Measurements from ENCODE around the gene TNIK.
"Not testable (repeated sequence)": the region's sequence is repeated elsewhere in the genome, so short reads cannot be mapped to it uniquely, and the experiment has no call there.

Gene TNIK

GRCh38 chr3:171387062-171387461, 73.1 kb downstream of the TNIK start:
- no peak for DNase-seq (ENCODE audit: low spot score)
- no peak for FAIRE-seq

DNA sequence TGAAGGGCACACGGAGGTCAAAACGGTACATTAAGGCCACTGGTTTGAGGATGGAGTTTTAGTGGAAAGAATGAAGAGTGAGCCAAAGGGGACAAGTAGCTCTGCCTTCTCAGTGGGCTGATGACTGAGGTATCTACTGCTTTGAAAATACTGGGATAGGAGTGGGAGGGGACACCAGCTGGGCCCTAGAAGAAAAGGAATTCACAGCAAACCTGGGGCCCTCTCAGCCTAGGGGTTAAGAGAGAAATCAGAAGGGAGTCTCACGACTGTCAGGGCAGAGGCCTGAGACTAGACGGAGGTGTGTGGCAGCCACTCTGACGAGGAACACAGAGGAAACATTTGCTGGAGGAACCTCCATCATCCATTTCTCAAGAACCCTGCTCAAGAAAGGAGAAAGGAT, 75.1 kb downstream of the TNIK start:
- no peak for FAIRE-seq
- no peak for DNase-seq (ENCODE audit: low spot score)

- DNase-seq (ENCODE audit: low spot score) (no peak), FAIRE-seq (no peak)
Observed at GRCh38 chr3:171384101-171384891, 75.9 kb downstream of the TNIK start.

DNA sequence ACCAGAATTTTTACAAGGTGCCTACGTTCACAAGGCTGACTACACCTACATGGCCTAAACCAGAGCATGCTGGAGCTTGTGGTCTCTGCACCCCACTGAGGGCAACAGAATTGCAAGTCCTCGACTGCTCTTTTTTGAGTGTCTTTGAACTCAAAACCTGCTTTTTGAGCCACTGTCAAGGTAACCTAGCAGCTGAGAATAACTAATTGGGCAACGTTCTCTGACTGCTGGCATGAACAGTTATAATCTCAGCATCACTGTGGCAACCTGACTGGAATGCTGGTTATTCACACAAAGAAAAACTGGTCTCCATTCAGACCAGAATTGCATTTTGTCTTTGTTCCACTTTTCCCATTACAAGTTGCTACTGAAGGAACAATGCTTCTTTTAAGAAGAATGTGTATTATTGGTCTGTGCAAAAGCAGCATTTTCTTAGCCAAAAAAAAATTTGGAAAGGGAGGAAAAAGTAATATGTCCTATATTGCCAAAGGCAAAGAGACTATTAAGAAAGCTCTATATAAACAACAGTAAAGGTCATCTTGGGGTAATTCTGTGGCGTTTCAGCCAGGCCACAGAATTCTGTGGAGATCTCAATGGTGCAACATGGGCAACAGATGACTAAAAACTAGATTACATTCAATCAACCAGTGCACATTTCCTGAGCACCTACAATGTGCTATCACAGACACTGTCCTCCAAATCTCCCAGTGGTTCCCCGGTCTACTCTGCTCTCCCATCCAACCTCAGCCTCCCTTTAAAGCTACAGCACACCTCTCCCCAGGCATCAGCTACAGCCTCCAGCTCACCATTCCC, 76.8 kb downstream of the TNIK start:
- DNase-seq (ENCODE audit: low spot score): no peak

GRCh38 chr3:171382347-171382746, 77.9 kb downstream of the TNIK start:
- not testable (repeated sequence) for DNase-seq (ENCODE audit: low spot score); FAIRE-seq

More for the DNA sequence above, 76.8 kb downstream of the TNIK start:
- no peak for FAIRE-seq

DNA sequence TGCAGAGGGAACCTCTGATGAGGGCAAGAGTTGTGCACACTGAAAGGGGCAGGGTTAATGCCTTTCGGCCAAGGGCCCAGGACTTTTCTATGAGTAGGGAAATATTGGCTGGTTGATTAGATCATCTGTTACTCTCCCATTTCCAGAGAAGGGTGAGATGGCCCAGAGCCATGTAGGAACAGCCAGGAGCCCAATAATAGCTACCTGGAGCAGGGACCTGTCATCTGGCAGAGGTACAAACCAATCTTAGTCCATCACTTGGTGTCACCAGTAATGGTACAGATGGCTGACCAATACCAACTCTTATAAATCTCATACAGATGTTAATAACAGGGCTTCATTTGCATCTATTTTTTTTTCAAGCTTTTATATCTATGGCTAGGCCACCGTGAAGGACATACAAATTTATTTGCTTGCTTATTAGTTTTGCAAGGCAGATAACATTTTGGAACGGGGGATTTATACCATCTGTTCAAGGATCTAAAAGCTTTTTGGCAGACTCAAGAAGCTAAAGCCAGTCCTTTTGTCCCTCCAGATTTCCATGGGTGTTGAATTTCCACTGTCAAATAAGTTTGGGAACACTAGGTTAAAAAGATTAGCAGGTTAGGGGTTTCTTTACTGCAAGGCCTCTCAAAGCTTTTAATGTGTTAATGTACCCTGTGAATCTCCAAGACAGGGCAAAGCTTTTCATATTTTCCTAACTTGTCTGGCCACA, 79.3 kb downstream of the TNIK start:
- DNase-seq (ENCODE audit: low spot score) (no peak), FAIRE-seq (no peak)

DNA sequence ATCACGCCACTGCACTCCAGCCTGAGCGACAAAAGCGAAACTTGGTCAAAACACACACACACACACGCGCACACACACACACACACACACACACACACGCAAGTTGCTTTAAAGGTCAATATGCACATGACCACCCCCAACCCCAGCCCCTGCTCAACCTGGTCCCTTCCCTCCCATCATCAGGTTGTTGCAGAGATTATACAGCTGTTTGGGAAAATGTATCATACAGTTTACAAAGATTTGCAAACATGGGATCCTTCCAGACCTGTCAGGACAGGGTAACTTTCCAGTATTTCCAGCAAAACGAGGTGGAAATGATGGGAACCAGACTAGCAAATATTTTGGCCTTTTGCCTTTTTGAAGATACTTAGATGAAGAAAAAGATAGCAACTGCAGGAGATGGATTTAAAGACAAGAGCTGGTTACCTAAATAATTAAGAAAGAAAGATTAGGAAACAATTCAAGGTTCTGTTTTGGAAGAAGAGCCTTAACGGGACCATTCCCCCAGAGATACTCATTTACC, 80.2 kb downstream of the TNIK start:
- FAIRE-seq: no peak
- no peak for DNase-seq (ENCODE audit: low spot score)

GRCh38 chr3:171379281-171379680, 80.9 kb downstream of the TNIK start:
- FAIRE-seq (no peak), DNase-seq (ENCODE audit: low spot score) (peak; percentile 51)

- FAIRE-seq: no peak
Observed at GRCh38 chr3:171378586-171378985, 81.6 kb downstream of the TNIK start.

GRCh38 chr3:171377859-171378258, 82.3 kb downstream of the TNIK start:
- FAIRE-seq (no peak), DNase-seq (ENCODE audit: low spot score) (no peak)

More at GRCh38 chr3:171378586-171378985, 81.6 kb downstream of the TNIK start:
- DNase-seq (ENCODE audit: low spot score): no peak

- FAIRE-seq: no peak
- no peak for DNase-seq (ENCODE audit: low spot score)
Observed at GRCh38 chr3:171376596-171376947, 83.6 kb downstream of the TNIK start.

DNA sequence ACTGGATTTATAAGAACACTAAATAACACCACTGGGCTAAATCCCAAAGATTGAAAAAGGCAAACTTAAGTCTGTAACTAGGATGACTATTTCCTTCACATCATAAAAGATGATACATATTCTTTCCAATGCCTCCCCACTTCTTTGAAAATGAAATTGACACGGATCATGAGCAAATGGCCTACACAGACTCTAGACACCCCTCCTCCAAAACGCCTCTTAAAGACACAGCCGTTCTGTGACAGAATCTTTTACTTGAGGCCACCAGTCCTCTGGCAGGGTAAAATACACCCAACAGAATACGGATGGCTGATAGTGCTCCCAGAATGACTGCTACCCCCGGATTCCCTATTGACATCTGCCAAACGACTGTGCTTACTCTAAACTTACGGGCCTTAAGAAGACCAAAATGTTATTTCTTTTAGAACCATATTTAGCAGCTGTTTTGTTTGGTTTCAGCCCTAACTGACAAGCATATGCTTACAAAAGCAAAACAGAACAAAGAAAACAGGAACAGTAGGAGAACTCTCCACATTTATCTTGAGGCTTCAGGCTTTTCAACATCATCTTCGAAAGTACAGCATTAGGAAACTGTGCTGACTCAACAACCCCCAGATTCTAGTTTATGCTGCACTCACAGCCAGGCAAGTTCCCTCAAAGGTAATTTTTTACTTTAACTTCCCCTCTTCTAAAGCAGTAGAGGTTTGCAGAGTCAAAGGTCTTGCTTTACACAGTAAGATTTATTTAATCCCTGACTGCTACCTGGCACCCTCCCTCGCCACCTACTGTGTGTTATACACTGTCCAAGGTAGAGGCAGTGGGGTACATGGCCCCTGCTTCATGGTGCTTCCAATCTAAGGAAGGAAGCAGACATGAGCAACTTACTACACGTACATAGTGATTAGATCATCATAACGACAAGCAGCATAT, 84.3 kb downstream of the TNIK start:
- peak; percentile 55 for DNase-seq (ENCODE audit: low spot score)
- peak; percentile 83 for FAIRE-seq

- DNase-seq (ENCODE audit: low spot score) (peak; percentile 85), FAIRE-seq (peak; percentile 85)
Observed at GRCh38 chr3:171374661-171375285, 85.4 kb downstream of the TNIK start.

- DNase-seq (ENCODE audit: low spot score) (peak; percentile 36), FAIRE-seq (no peak)
Observed at GRCh38 chr3:171374260-171374659, 85.9 kb downstream of the TNIK start.

- no peak for FAIRE-seq
- no peak for DNase-seq (ENCODE audit: low spot score)
Observed at GRCh38 chr3:171373711-171374110, 86.5 kb downstream of the TNIK start.

GRCh38 chr3:171372694-171373093, 87.5 kb downstream of the TNIK start:
- DNase-seq (ENCODE audit: low spot score): no peak
- no peak for FAIRE-seq

DNA sequence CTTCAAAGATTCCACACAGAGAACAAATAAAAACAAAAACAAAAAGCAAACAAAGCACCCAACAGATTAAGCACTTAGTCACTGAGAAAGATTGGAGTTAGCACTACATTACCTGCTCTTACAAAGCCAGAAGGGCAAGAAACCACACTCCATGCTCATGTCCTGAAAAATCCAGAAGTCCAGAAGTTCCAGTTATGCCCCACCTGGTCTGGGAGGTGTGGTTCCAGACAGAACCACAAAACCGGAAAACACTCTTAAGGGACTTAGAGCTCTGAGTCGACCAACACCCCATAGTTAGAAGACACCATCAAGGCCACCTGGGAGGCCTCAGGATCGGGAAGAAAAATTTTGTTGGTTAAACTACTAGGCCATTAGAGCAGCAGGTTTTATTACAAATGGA, 88.9 kb downstream of the TNIK start:
- DNase-seq (ENCODE audit: low spot score) (no peak), FAIRE-seq (no peak)

DNA sequence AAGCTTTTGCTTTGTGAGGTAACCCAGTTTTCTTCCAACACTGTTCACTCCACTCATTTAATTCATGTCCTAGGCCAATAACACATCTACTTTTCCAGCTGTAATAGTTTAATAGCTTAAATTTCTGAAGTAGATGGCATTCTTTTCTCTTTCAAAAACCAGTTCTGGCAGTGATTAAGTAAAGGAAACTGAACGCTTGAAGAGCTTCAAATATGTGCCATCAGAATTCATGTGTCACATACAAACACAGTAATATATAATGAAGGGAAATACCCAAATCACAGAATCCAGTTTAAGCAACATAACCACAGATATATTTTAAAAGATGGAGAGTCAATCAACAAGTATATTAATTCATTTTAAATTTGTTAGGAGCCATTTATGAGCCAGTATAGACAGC, 91.0 kb downstream of the TNIK start:
- DNase-seq (ENCODE audit: low spot score) (no peak), FAIRE-seq (no peak)

DNA sequence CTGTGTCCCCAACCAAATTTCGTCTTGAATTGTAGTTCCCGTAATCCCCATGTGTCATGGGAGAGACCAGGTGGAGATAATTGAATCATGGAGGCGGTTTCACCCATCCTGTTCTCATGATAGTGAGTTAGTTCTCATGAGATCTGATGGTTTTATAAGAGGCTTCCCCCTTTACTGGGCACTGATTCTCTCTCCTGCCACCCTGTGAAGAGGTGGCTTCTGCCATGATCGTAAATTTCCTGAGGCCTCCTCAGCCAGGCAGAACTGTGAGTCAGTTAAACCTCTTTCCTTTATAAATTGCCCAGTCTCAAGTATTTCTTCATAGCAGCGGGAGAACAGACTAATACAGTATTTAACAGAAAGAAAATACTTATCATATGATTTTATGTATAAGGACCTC, 93.5 kb downstream of the TNIK start:
- not testable (repeated sequence) for DNase-seq (ENCODE audit: low spot score)
- peak; percentile 69 for FAIRE-seq

DNA sequence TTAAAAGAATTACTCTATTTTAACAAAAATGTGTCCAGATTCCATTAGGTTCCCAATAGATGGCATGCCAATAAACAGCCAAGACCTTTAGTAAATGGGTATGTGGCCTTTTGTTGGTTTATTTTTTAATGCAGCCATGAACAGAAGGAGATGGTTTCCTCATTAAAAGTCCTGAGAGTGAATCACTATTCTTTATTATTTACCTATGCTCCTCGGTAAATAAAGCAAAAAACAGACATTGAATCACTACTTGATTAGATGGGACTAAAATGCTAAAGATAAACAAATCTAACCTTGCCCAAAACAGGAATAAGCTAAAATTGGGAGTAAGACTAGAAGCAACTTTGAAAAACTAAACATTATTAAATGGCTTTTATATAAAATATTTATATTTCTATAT, 94.2 kb downstream of the TNIK start:
- FAIRE-seq (no peak), DNase-seq (ENCODE audit: low spot score) (no peak)

Data from RCC 7860 (cell line).